ENCODE results near the gene SOX30.

DNA sequence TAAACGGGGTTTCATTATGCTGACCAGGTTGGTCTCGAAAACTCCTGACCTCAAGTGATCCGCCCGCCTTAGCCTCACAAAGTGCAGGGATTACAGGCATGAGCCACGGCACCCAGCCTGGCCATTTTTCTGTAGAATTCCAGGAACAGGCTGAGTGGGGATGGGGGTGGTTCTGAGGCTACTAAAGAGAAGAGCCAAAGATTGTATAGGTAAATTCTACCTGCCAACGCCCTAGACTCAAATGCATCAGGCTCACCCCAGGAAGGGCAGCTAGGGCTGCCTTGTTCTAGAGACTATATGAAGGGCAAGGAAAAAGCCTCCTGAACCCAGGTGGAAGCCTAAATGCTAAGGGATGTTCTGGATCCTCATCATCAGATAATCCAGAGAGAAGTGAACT lies 17.5 kb upstream of the SOX30 start:
- TF ChIP-seq, protein P1, sequence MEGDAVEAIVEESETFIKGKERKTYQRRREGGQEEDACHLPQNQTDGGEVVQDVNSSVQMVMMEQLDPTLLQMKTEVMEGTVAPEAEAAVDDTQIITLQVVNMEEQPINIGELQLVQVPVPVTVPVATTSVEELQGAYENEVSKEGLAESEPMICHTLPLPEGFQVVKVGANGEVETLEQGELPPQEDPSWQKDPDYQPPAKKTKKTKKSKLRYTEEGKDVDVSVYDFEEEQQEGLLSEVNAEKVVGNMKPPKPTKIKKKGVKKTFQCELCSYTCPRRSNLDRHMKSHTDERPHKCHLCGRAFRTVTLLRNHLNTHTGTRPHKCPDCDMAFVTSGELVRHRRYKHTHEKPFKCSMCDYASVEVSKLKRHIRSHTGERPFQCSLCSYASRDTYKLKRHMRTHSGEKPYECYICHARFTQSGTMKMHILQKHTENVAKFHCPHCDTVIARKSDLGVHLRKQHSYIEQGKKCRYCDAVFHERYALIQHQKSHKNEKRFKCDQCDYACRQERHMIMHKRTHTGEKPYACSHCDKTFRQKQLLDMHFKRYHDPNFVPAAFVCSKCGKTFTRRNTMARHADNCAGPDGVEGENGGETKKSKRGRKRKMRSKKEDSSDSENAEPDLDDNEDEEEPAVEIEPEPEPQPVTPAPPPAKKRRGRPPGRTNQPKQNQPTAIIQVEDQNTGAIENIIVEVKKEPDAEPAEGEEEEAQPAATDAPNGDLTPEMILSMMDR (IDR thresholded peaks at IDR 0.05): no peak
- no peak for TF ChIP-seq ZFX (IDR thresholded peaks at IDR 0.05; ENCODE audit: borderline replicate concordance)

Data from 22Rv1 (cell line).